Mucosa of descending colon (tissue), 3 donors: ENCODE data around the gene MYO9B. TPM values are rescaled to one million over a fixed set of nuclear protein-coding genes. Genes with fewer than 3 reads are reported as not detected.
A peak's percentile ranks its signal among the peaks of the same experiment; 100 is the strongest.
"Not testable (repeated sequence)": the region's sequence is repeated elsewhere in the genome, so short reads cannot be mapped to it uniquely, and the experiment has no call there.

Experiments
- ATAC-seq: fragments of 200-7000 bp; cut with Tn5 transposase; one replicate; pipeline ENCODE4 v1.9.1; 2020; ENCODE audit warnings: mild to moderate bottlenecking, moderate library complexity
- DNase-seq, 3 donors: peaks; one replicate each; pipeline ENCODE4 v3.0.0-alpha.2; 2020
- H3K36me3 ChIP-seq: fragments of 200-600 bp; one replicate; pipeline ENCODE4 v1.8.0; 2021; ENCODE audit warnings: low read depth, mild to moderate bottlenecking
- H3K4me1 ChIP-seq: fragments of 200-600 bp; one replicate; pipeline ENCODE4 v1.8.0; 2021; ENCODE audit warnings: low read depth, mild to moderate bottlenecking
- H3K4me3 ChIP-seq: fragments of 200-600 bp; one replicate; pipeline ENCODE4 v1.8.0; 2021; ENCODE audit warnings: mild to moderate bottlenecking
- H3K9me3 ChIP-seq: fragments of 200-600 bp; one replicate; pipeline ENCODE4 v1.8.0; 2021; ENCODE audit warnings: mild to moderate bottlenecking
- CTCF ChIP-seq: fragments of 200-600 bp; IDR thresholded peaks from one replicate; pipeline ENCODE4 v1.8.0; 2022; ENCODE audit warnings: antibody characterized with exemption, mild to moderate bottlenecking
- intact Hi-C, 2 donors: fragments of 100-400 bp; cut with DNase I in 1 of 2; cut with micrococcal nuclease in 1 of 2; formaldehyde crosslinking; loops; one replicate each; pipeline versions ENCODE4 v1.11.0 to v1.11.1; 2022; cut with DNase I, micrococcal nuclease
- total RNA-seq, 3 donors: library from RNA; stranded (reverse); fragmentation: NEBNext Ultra II Directional in 2 of 3; extraction: Animal tissue kit (Norgen Biotek cat#: 25700) in 2 of 3; gene quantifications; one replicate each; pipeline versions ENCODE4 v1.2.1 to v1.2.4, GENCODE V29; 2021 to 2023
- donor health status: DM: no; HTN: no; CAD: no; lungs with moderate emphysema.
- donor health status: DM: no; HTN: no; CAD: no.
- donor health status: DM: no; HTN: yes; CAD: no.

MYO9B gene
- total RNA-seq, 3 donors from 2014 or later: 73.7 to 91.8 (median 90.8) TPM

- H3K4me1 ChIP-seq: peaks cover 5% of the 10 kb centered on the region
- no peak for TF ChIP-seq CTCF
- no peaks in the 10 kb centered on the region for H3K9me3 ChIP-seq
- ATAC-seq (peak; percentile 70), DNase-seq (peak; percentile 47 to 84 (median 55))
- H3K36me3 ChIP-seq: no peaks in the 10 kb centered on the region
- intact Hi-C loops: no loop called here
- no peak overlapping the region for H3K4me3 ChIP-seq
These were observed 16.3 kb downstream of the MYO9B start for GRCh38 chr19:17091758-17092333.

- intact Hi-C loops: no loop called here
These were observed 17.1 kb downstream of the MYO9B start for GRCh38 chr19:17092696-17093095.

GRCh38 chr19:17094694-17095093 lies 19.1 kb downstream of the MYO9B start:
- DNase-seq, H3K4me1 ChIP-seq, H3K9me3 ChIP-seq, intact Hi-C loops, H3K36me3 ChIP-seq, ATAC-seq, H3K4me3 ChIP-seq: not testable (repeated sequence)

More at GRCh38 chr19:17092696-17093095, 17.1 kb downstream of the MYO9B start:
- H3K4me1 ChIP-seq: peaks cover 8% of the 10 kb centered on the region
- no peak overlapping the region for H3K4me3 ChIP-seq
- no peak for TF ChIP-seq CTCF
- H3K9me3 ChIP-seq: no peaks in the 10 kb centered on the region
- H3K36me3 ChIP-seq: no peaks in the 10 kb centered on the region
- DNase-seq: no peak
- no peak for ATAC-seq

GRCh38 chr19:17095141-17095919 lies 19.8 kb downstream of the MYO9B start:
- no peak for DNase-seq
- Histone ChIP-seq H3K36me3 (no peaks in the 10 kb centered on the region), H3K9me3 (no peaks in the 10 kb centered on the region), H3K4me1 (peaks cover 4% of the 10 kb centered on the region), H3K4me3 (no peak overlapping the region)
- no peak for TF ChIP-seq CTCF
- intact Hi-C loops: no loop called here
- peak; percentile 43 for ATAC-seq

- peaks cover 4% of the 10 kb centered on the region for H3K4me1 ChIP-seq
- intact Hi-C loops: no loop called here
- ATAC-seq: peak; percentile 50
- peaks cover 8% of the 10 kb centered on the region for H3K36me3 ChIP-seq
- TF ChIP-seq CTCF: no peak
- no peaks in the 10 kb centered on the region for H3K9me3 ChIP-seq
- DNase-seq: no peak
- H3K4me3 ChIP-seq: no peak overlapping the region
These were observed 22.1 kb downstream of the MYO9B start for GRCh38 chr19:17097593-17098126.

GRCh38 chr19:17098326-17098725 lies 22.7 kb downstream of the MYO9B start:
- Histone ChIP-seq H3K4me3 (no peak overlapping the region), H3K9me3 (no peaks in the 10 kb centered on the region), H3K4me1 (peaks cover 4% of the 10 kb centered on the region), H3K36me3 (peaks cover 8% of the 10 kb centered on the region)
- DNase-seq (no peak), ATAC-seq (no peak)
- intact Hi-C loops: no loop called here
- TF ChIP-seq CTCF: no peak
